Peyer's patch (tissue), 4 donors: ENCODE measurements around the gene LRCOL1.

ENCODE experiments used
- CTCF ChIP-seq, 6 experiments: fragments of 450-650 bp in 4 of 6; fragments of 200-600 bp in 2 of 6; sonication (generic) in 1 of 6; IDR thresholded peaks; one replicate each; pipeline ENCODE4 v1.5.1; 2017 to 2019; ENCODE audit warnings: antibody characterized with exemption in 6 of 6, mild to moderate bottlenecking in 3 of 6, moderate library complexity in 1 of 6
- POLR2A ChIP-seq, 2 donors: fragments of 450-650 bp; IDR thresholded peaks; one replicate each; pipeline ENCODE4 v1.5.1; 2017; ENCODE audit warnings: antibody characterized with exemption in 2 of 2, mild to moderate bottlenecking in 2 of 2, moderate library complexity in 2 of 2

- TF ChIP-seq CTCF (IDR thresholded peaks at IDR 0.05), result no peak
- no peak for TF ChIP-seq POLR2A (IDR thresholded peaks at IDR 0.05)
These were observed 43.3 kb upstream of the LRCOL1 start for GRCh38 chr12:132653567-132654290.
